H1 (cell line): ENCODE data around the gene OXSR1. TPM values are rescaled to one million over a fixed set of nuclear protein-coding genes. Genes with fewer than 3 reads are reported as not detected.

Experiments
- CTCF ChIA-PET: fragments of 300-600 bp; sonication (Branson Sonifier 250); formaldehyde crosslinking; loops from one replicate; lab custom pipeline; 2021; ENCODE audit not compliant: partially characterized antibody; lab: Charles Lee
- POLR2A ChIA-PET: fragments of 300-600 bp; sonication (Branson Sonifier 250); formaldehyde crosslinking; loops from one replicate; lab custom pipeline; 2021; ENCODE audit warnings: inconsistent platforms; ENCODE audit not compliant: partially characterized antibody; lab: Charles Lee
- DNase-seq, 2 experiments: peaks; one replicate each; pipeline versions ENCODE4 v3.0.0 to v3.0.0-alpha.2; 2010 to 2022; ENCODE audit warnings: low spot score in 2 of 2, low read depth in 1 of 2, mixed read lengths in 1 of 2
- FAIRE-seq: peaks from 2 replicates; lab custom pipeline; 2011; peaks lifted over from hg19 to GRCh38; lab: Jason Lieb, UNC
- H2AFZ ChIP-seq: 2 replicates; pipeline ENCODE4 v1.8.1; 2012; ENCODE audit warnings: low read length, inconsistent platforms
- H2AK5ac ChIP-seq: 2 replicates; pipeline ENCODE4 v1.6.1; 2013; ENCODE audit warnings: low read depth, low read length
- H2BK120ac ChIP-seq: replicated peaks from 2 replicates; pipeline ENCODE3; 2013; ENCODE audit warnings: low read depth, low read length, inconsistent platforms
- H2BK12ac ChIP-seq: 2 replicates; pipeline ENCODE4 v1.6.1; 2013; ENCODE audit warnings: low read depth, low read length
- H2BK15ac ChIP-seq: 2 replicates; pipeline ENCODE4 v1.6.1; 2013; ENCODE audit warnings: low read length
- H2BK20ac ChIP-seq: 2 replicates; pipeline ENCODE4 v1.6.1; 2013; ENCODE audit warnings: low read length
- H2BK5ac ChIP-seq: 2 replicates; pipeline ENCODE4 v1.6.1; 2013; ENCODE audit warnings: low read depth, low read length
- H3K14ac ChIP-seq: 2 replicates; pipeline ENCODE4 v1.6.1; 2013; ENCODE audit warnings: inconsistent platforms; ENCODE audit not compliant: insufficient read length
- H3K18ac ChIP-seq: 2 replicates; pipeline ENCODE4 v1.6.1; 2013; ENCODE audit warnings: low read length; ENCODE audit errors: extremely low read depth
- H3K23ac ChIP-seq: 2 replicates; pipeline ENCODE4 v1.6.1; 2013; ENCODE audit warnings: inconsistent platforms; ENCODE audit not compliant: insufficient read length
- H3K23me2 ChIP-seq: 2 replicates; pipeline ENCODE4 v1.6.1; 2013; ENCODE audit warnings: low read depth, low read length
- H3K27ac ChIP-seq: 2 replicates; pipeline ENCODE4 v1.6.1; 2011; ENCODE audit warnings: low read depth, low read length, inconsistent platforms
- H3K27me3 ChIP-seq, 4 experiments: replicated peaks in 1 of 4; 1 replicate in 1 of 4; 2 replicates in 3 of 4; pipeline versions ENCODE4 v1.6.1 to v1.8.1; 2011 to 2013; ENCODE audit warnings: low read length in 3 of 4, mild to moderate bottlenecking in 3 of 4, inconsistent platforms in 2 of 4, mixed read lengths in 2 of 4, moderate library complexity in 1 of 4; ENCODE audit not compliant: control insufficient read depth in 3 of 4, insufficient read depth in 3 of 4; ENCODE audit errors: extremely low read depth in 1 of 4
- H3K36me3 ChIP-seq, 4 experiments: 2 replicates each; pipeline versions ENCODE4 v1.6.1 to v1.8.1; 2011 to 2013; ENCODE audit warnings: mild to moderate bottlenecking in 4 of 4, low read length in 3 of 4, moderate library complexity in 2 of 4, control low read depth in 1 of 4, inconsistent platforms in 1 of 4; ENCODE audit not compliant: insufficient read depth in 4 of 4, control insufficient read depth in 2 of 4
- H3K4ac ChIP-seq: replicated peaks from 2 replicates; pipeline ENCODE3; 2013; ENCODE audit warnings: low read length, low read depth, mixed read lengths, inconsistent platforms; ENCODE audit not compliant: insufficient read length
- H3K4me1 ChIP-seq, 4 experiments: replicated peaks in 1 of 4; 1 replicate in 1 of 4; 2 replicates in 3 of 4; pipeline versions ENCODE4 v1.6.1 to v1.8.1; 2011 to 2013; ENCODE audit warnings: low read length in 3 of 4, inconsistent platforms in 2 of 4, mixed read lengths in 1 of 4; ENCODE audit not compliant: insufficient read depth in 4 of 4, control insufficient read depth in 3 of 4
- H3K4me2 ChIP-seq, 2 experiments: 2 replicates each; pipeline versions ENCODE4 v1.6.1 to v1.8.1; 2011 to 2013; ENCODE audit warnings: low read depth in 2 of 2, low read length in 2 of 2, control low read depth in 1 of 2, inconsistent platforms in 1 of 2, mild to moderate bottlenecking in 1 of 2; ENCODE audit not compliant: insufficient read depth in 1 of 2
- H3K4me3 ChIP-seq, 4 experiments: fragments of 200-600, 300-600 bp in 1 of 4; sonication (generic), shearing (Covaris generic), sonication (Bioruptor Twin) in 1 of 4; 2 replicates each; pipeline versions ENCODE4 v1.5.1 to v1.8.1; 2011 to 2016; ENCODE audit warnings: low read length in 4 of 4, low read depth in 3 of 4, control low read depth in 2 of 4, inconsistent platforms in 2 of 4, mild to moderate bottlenecking in 2 of 4, mixed read lengths in 1 of 4, moderate library complexity in 1 of 4; ENCODE audit not compliant: insufficient read depth in 2 of 4; ENCODE audit errors: extremely low read depth in 1 of 4
- H3K56ac ChIP-seq: replicated peaks from 2 replicates; pipeline ENCODE3; 2013; ENCODE audit warnings: low read depth, mild to moderate bottlenecking, mixed read lengths, low read length, inconsistent platforms; ENCODE audit not compliant: insufficient read length
- H3K79me1 ChIP-seq: 2 replicates; pipeline ENCODE4 v1.6.1; 2013; ENCODE audit warnings: low read depth, low read length, control low read depth
- H3K79me2 ChIP-seq, 2 experiments: 2 replicates each; pipeline versions ENCODE4 v1.6.1 to v1.8.1; 2012 to 2013; ENCODE audit warnings: low read length in 2 of 2, mild to moderate bottlenecking in 2 of 2, inconsistent platforms in 1 of 2; ENCODE audit not compliant: insufficient read depth in 2 of 2, control insufficient read depth in 1 of 2
- H3K9ac ChIP-seq, 4 experiments: replicated peaks in 1 of 4; 1 replicate in 1 of 4; 2 replicates in 3 of 4; pipeline versions ENCODE4 v1.6.1 to v1.8.1; 2011 to 2013; ENCODE audit warnings: low read depth in 3 of 4, low read length in 3 of 4, control low read depth in 2 of 4, mild to moderate bottlenecking in 2 of 4, moderate library complexity in 2 of 4, inconsistent platforms in 1 of 4; ENCODE audit errors: extremely low read depth in 1 of 4
- H3K9me3 ChIP-seq, 2 experiments: 2 replicates each; pipeline versions ENCODE4 v1.6.1 to v1.8.1; 2012 to 2013; ENCODE audit warnings: mild to moderate bottlenecking in 2 of 2, moderate library complexity in 2 of 2, control low read depth in 1 of 2, inconsistent platforms in 1 of 2, low read depth in 1 of 2, low read length in 1 of 2, mixed read lengths in 1 of 2; ENCODE audit not compliant: insufficient read depth in 2 of 2
- H4K20me1 ChIP-seq, 2 experiments: replicated peaks in 1 of 2; 2 replicates each; pipeline versions ENCODE3 to v1.8.1; 2011 to 2013; ENCODE audit warnings: inconsistent platforms in 2 of 2, low read length in 2 of 2, mild to moderate bottlenecking in 1 of 2; ENCODE audit not compliant: insufficient read depth in 2 of 2, control insufficient read depth in 1 of 2
- H4K5ac ChIP-seq: 2 replicates; pipeline ENCODE4 v1.6.1; 2013; ENCODE audit warnings: low read length, low read depth, mixed read lengths, inconsistent platforms; ENCODE audit not compliant: insufficient read length
- H4K8ac ChIP-seq: 2 replicates; pipeline ENCODE4 v1.8.0; 2013; ENCODE audit warnings: mild to moderate bottlenecking, moderate library complexity, low read length, inconsistent platforms; ENCODE audit not compliant: insufficient read depth; ENCODE audit errors: extremely low read depth
- H4K91ac ChIP-seq: replicated peaks from 2 replicates; pipeline ENCODE3; 2013; ENCODE audit warnings: low read length, mixed read lengths, inconsistent platforms; ENCODE audit not compliant: insufficient read length
- CTCF ChIP-seq, 3 experiments: IDR thresholded peaks; 1 replicate in 2 of 3; 2 replicates in 1 of 3; pipeline versions ENCODE4 v1.5.1 to v1.6.1; 2011; ENCODE audit warnings: low read length in 3 of 3, mild to moderate bottlenecking in 3 of 3, inconsistent platforms in 2 of 3, low read depth in 1 of 3, moderate library complexity in 1 of 3; ENCODE audit not compliant: insufficient read depth in 1 of 3; ENCODE audit errors: control extremely low read depth in 1 of 3
- E2F6 ChIP-seq: IDR thresholded peaks from 2 replicates; pipeline ENCODE4 v1.6.1; 2012; ENCODE audit warnings: inconsistent platforms
- SAP30 ChIP-seq: fragments of 300-600 bp; sonication (generic); IDR thresholded peaks from 2 replicates; pipeline ENCODE4 v1.7.1; 2012; ENCODE audit warnings: low read length, moderate library complexity, mild to moderate bottlenecking, inconsistent platforms; ENCODE audit not compliant: insufficient read depth, insufficient replicate concordance
- SIX5 ChIP-seq: IDR thresholded peaks from 2 replicates; pipeline ENCODE4 v1.6.1; 2011; ENCODE audit warnings: mild to moderate bottlenecking, low read depth, low read length
- polyA plus RNA-seq, 7 experiments: library from polyadenylated mRNA; depleted of rRNA in 3 of 7; stranded (reverse) in 5 of 7; unstranded in 2 of 7; fragments of >200 nt in 5 of 7; fragments of 200-250 nt in 2 of 7; gene quantifications; 1 replicate in 5 of 7; 2 replicates in 1 of 7; 4 replicates in 1 of 7; pipeline versions ENCODE4 v1.2.1 to v1.2.3, GENCODE V29; 2011 to 2013; ENCODE audit warnings: missing spikeins in 2 of 7, mixed read lengths in 2 of 7
- total RNA-seq: library from RNA; stranded (reverse); fragmentation: NEBNext Ultra II Directional; extraction: Animal tissue kit (Norgen Biotek cat#: 25700); gene quantifications from 2 replicates; pipeline ENCODE4 v1.2.1, GENCODE V29; 2021

Gene OXSR1
- total and polyA plus RNA-seq, 2 of the 8 experiments (the other 6 are each of a cell fraction or from before 2014, with no cell fraction given) = 25.1 to 47.0 TPM

DNA sequence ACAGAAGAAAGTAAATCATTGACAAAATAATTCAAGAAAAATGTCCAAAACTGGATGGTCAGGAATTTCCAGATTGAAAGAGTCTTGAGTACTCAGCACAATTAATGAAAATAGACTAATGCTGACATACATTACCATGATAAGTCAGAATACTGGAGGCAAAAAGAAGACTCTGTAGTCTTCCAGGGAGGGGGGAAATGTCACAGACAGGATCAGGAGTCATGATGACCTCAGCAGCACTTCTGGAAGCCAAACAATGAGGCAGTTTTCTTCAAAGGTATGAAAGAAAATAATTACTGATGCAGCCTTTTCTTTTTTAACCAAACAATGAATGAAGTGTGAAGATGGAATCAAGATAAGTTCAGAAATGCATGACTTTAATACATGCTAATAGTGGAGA lies 70.1 kb downstream of the OXSR1 start:
- no peak overlapping the region for H3K18ac ChIP-seq
- FAIRE-seq (no peak), DNase-seq (no peak)
- no peak overlapping the region for H3K23ac ChIP-seq
- H3K9me3 ChIP-seq = no peaks in the 10 kb centered on the region
- no peaks in the 10 kb centered on the region for H3K79me2 ChIP-seq
- no peak overlapping the region for H2AFZ ChIP-seq
- H2BK15ac ChIP-seq = no peak overlapping the region
- H3K56ac ChIP-seq = no peak overlapping the region
- H4K5ac ChIP-seq = no peak overlapping the region
- H3K36me3 ChIP-seq = peaks cover 0 to 24% (median 16%) of the 10 kb centered on the region in 4 experiments; a peak in 5 of 8 replicates
- no peak overlapping the region for H2BK20ac ChIP-seq
- TF ChIP-seq SIX5 (no peak), SAP30 (no peak), CTCF (IDR thresholded peaks at IDR 0.05; ENCODE audit: control extremely low read depth in 1 of 3, insufficient read depth in 1 of 3, low read depth in 1 of 3, low read length in 3 of 3) (no peak), E2F6 (no peak)
- H4K91ac ChIP-seq = no peak overlapping the region
- H3K4ac ChIP-seq = no peak overlapping the region
- H3K14ac ChIP-seq = no peak overlapping the region
- no peak overlapping the region for H2BK120ac ChIP-seq
- H3K9ac ChIP-seq = no peak overlapping the region
- no peak overlapping the region for H2BK5ac ChIP-seq
- H3K23me2 ChIP-seq = no peaks in the 10 kb centered on the region
- no peaks in the 10 kb centered on the region for H3K79me1 ChIP-seq
- ChIA-PET CTCF (interaction anchor here (1.3 kb wide), 1 partner anchor 10 kb away, joined by 4 read pairs; no protein-coding TSS in a partner anchor), POLR2A (no interaction called here)
- H3K4me3 ChIP-seq = no peak overlapping the region
- H4K20me1 ChIP-seq = no peaks in the 10 kb centered on the region
- no peak overlapping the region for H2BK12ac ChIP-seq
- H2AK5ac ChIP-seq = no peak overlapping the region
- H3K4me1 ChIP-seq = no peaks in the 10 kb centered on the region
- H3K27me3 ChIP-seq = no peaks in the 10 kb centered on the region
- H4K8ac ChIP-seq = no peak overlapping the region
- no peak overlapping the region for H3K4me2 ChIP-seq
- H3K27ac ChIP-seq = no peak overlapping the region
